MM.1S (cell line): Measurements from ENCODE around the gene MBP.

Experiments used
- CTCF ChIP-seq: fragments of 300-600 bp; sonication (generic); IDR thresholded peaks from 2 replicates; pipeline ENCODE4 v1.5.1; 2016; ENCODE audit warnings: antibody characterized with exemption, low read length, mixed read lengths
- EZH2 ChIP-seq: fragments of 300-600 bp; sonication (generic); optimal IDR thresholded peaks from 2 replicates; pipeline ENCODE3; 2017; ENCODE audit warnings: low read depth, mild to moderate bottlenecking, antibody characterized with exemption, low read length, mixed read lengths

DNA sequence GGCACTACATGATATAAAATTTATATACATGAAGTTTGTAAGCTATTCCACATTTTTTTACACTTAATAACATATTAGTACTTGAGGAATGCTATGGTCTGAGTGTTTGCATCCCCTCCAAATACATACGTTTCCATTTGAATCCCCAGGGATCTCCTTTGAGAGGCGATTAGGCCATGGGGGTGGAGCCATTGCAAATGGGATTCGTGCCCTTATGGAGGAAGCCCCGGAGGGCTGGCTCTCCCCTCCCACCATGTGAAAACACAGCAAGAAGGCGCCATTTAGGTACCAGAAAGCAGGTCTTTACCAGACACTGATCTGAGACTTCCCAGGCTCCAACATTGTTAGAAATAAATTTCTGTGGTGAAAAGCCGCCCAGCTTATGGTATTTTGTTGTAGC, 20.8 kb upstream of the MBP start:
- TF ChIP-seq EZH2 (no peak), CTCF (no peak)
